GM13977 (cell line): Measurements from ENCODE around the gene DYDC2.

Experiments used
- DNase-seq: peaks from one replicate; pipeline ENCODE4 v3.0.0; 2012; ENCODE audit warnings: low spot score
- in situ Hi-C: fragments of 300-500 bp; cut with MboI; formaldehyde crosslinking; loops from one replicate; pipeline ENCODE4 v1.12.0; 2022; ENCODE audit warnings: low sequenced_read_pairs, low pct_unique_long_range_greater_than_20kb, mixed read lengths, inconsistent platforms; ENCODE audit not compliant: unreplicated experiment
- TF ChIP-seq, protein P1 (sequence below): IDR thresholded peaks from 2 replicates; pipeline ENCODE4 v1.5.1; 2012; ENCODE audit warnings: mild to moderate bottlenecking, control low read depth; ENCODE audit not compliant: insufficient read depth; ENCODE audit errors: extremely low read depth, missing control alignments

DYDC2 gene

DNA sequence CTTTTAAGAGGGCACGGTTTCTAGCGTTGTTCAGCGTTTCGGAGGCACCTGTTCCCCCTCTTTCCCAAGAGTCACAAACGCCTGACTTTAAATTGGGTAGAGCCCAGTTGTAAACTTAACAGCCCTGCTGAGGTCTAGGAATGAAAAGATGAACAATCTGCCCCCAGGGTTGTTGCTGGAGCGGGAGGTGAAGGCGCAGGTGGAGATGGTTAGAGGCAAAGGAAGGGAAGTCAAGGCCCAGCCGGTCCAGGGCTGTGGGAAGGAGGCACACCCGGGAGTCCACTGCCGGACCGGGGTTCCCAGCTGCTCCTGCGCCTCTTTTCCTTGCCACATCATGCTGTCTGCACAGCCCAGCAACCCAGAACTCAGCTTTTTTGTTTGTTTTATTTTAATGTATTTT, 52.5 kb downstream of the DYDC2 start:
- TF ChIP-seq, protein P1, sequence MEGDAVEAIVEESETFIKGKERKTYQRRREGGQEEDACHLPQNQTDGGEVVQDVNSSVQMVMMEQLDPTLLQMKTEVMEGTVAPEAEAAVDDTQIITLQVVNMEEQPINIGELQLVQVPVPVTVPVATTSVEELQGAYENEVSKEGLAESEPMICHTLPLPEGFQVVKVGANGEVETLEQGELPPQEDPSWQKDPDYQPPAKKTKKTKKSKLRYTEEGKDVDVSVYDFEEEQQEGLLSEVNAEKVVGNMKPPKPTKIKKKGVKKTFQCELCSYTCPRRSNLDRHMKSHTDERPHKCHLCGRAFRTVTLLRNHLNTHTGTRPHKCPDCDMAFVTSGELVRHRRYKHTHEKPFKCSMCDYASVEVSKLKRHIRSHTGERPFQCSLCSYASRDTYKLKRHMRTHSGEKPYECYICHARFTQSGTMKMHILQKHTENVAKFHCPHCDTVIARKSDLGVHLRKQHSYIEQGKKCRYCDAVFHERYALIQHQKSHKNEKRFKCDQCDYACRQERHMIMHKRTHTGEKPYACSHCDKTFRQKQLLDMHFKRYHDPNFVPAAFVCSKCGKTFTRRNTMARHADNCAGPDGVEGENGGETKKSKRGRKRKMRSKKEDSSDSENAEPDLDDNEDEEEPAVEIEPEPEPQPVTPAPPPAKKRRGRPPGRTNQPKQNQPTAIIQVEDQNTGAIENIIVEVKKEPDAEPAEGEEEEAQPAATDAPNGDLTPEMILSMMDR: no peak
- in situ Hi-C loops: no loop called here
- DNase-seq: no peak

DNA sequence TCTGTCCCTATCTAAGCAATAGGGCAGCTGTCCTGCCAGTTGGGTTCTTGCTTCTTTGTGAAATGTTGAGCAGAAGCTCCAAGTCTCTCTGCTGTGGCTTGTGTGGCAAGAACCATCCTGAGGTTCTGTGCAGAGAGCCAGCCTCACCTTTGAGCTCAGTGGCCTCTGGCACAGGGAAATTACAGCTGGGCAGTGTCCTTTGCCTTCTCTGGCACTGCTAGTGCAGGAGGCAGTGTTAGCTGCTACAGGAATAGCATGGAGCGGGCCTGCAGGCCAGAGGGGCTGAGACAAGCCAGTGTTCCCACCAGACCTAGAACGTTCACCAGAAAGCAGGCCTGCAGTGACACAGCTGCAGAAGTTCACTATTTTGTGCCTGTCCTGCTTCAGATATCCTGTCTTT, 53.5 kb downstream of the DYDC2 start:
- in situ Hi-C loops: no loop called here
- DNase-seq: no peak
- TF ChIP-seq, protein P1: no peak

DNA sequence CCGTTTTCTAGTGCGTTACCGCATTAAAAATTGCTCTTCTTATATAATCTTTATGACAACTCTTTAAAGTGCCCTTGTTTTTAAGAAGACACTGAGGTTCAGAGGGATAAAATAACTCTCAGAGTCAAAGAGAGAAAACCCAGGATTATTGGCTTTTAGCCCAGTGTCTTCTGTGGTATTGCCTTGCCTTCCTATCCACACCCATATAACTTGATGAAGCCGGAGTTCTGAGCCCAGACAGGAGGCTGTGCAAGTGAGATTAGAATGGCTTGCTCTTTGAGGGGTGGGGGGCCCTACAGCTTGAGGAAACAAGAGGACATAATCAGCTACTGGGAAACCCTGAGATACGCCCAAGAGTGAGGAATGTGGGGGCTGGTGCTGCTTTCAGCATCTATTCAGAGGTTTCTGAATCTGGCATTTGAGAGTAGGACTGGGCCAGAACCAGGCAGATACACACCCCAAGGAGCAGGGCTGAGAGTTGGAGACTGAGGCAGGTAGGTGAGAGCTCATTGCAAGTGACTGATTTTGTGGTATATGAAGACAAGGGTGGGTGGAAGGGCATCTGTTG, 54.1 kb downstream of the DYDC2 start:
- in situ Hi-C loops: no loop called here
- DNase-seq: no peak
- TF ChIP-seq, protein P1: no peak

DNA sequence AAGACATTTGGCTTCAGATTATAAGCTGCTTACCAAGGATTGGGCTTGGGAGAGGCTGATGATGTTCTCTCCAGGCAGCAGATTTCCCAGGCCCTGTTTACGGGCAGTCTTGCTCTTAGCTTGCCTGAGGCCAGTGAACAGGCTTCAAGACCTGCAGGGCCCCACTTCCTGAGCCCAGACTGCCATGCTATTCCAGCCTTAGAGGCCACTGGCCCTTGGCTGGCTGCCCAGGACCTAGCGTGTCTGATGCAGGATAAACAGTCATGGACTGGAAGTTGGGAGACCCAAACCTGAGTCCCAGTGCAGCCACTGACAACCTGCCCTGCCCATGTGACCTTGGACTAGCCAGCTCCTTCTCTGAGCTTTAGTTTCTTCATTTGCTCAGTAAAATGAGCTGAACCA, 54.7 kb downstream of the DYDC2 start:
- in situ Hi-C loops: no loop called here
- no peak for DNase-seq
- TF ChIP-seq, protein P1: no peak

DNA sequence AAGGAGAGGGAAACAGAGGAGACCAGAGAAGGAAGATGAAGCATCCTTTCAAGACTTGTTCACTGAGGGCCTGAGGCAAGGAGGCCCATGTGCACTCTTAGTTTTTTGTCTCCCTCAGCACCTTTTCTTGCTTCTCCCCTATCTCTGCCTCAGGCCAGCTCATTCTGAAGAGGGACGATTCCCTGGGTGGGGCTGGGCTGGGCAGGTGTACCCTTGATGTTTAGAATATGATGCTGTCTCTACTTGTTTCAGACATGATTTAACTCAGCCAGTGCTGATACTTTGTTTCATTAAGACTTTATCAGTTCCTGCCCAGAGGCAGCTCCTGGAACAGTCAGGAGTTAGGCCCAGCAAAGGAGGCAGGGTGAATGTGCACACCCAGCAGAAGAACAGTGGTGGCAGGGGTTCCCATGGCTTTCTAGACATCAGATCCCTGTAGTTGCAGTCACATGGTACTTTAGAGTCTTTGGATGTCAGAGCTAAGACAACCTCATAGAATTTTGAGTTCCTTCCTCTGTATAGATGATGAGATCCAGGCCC, 55.2 kb downstream of the DYDC2 start:
- DNase-seq: no peak
- TF ChIP-seq, protein P1: no peak
- in situ Hi-C loops: no loop called here

DNA sequence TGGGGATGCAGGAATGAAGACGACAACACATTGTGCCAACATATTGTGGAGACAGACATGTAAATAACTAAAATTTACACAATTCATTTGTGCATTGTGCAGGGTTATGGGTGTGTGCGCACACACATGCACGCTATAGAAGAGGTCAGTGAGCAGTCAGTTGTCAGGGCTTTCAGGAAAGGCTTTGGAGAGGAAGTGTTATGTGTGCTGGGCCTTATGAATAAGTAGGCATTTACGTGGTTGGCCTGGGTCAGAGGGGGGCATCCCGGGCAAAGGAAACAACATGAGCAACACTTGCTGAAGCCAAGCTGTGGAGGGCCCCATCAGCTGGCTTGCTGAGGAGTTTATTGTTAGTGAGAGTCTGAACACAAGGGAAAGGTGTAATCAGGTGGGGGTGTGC, 55.9 kb downstream of the DYDC2 start:
- in situ Hi-C loops: no loop called here
- no peak for DNase-seq
- TF ChIP-seq, protein P1: no peak
